Measurements from ENCODE around the gene LSM2. TPM values are rescaled to one million over a fixed set of nuclear protein-coding genes. Genes with fewer than 3 reads are reported as not detected.

LSM2 gene
- total and polyA plus RNA-seq, 12 donors = 17.5 to 52.0 (median 23.0) TPM

GRCh38 chr6:31765559-31765909, 41.2 kb downstream of the LSM2 start:
- TF ChIP-seq CTCF (IDR thresholded peaks at IDR 0.05) = no peak
- H3K27me3 ChIP-seq = no peaks in the 10 kb centered on the region
- intact Hi-C loops (cut with DNase I) = loop anchor here in 4 of 10 donors (5.0 to 10.0 kb wide), 3 partner anchors 38 to 83 kb away; partner anchors contain the start of genes DDAH2 (in 3 of the 4) and LY6G5C (in 2 of the 4)
- ATAC-seq = no peak
- no peak overlapping the region for H3K27ac ChIP-seq
- H3K9me3 ChIP-seq = no peaks in the 10 kb centered on the region
- WGBS, 2 donors = 89 to 92% methylated on average over 9 of the region's 9 CpGs
- no peak overlapping the region for H3K4me3 ChIP-seq
- peaks cover 0 to 26% (median 12%) of the 10 kb centered on the region in 9 donors for H3K4me1 ChIP-seq
- H3K36me3 ChIP-seq = peaks cover 0 to 12% (median 0%) of the 10 kb centered on the region in 9 donors
- DNase-seq = no peak

- no peak for TF ChIP-seq CTCF (IDR thresholded peaks at IDR 0.05)
- Histone ChIP-seq H3K27me3 (no peaks in the 10 kb centered on the region), H3K4me1 (peaks cover 0 to 23% (median 12%) of the 10 kb centered on the region in 9 donors), H3K36me3 (peaks cover 0 to 14% (median 0%) of the 10 kb centered on the region in 9 donors), H3K9me3 (no peaks in the 10 kb centered on the region), H3K27ac (no peak overlapping the region), H3K4me3 (no peak overlapping the region)
- no peak for ATAC-seq
- no peak for DNase-seq
- intact Hi-C loops (cut with DNase I) = loop anchor here in 1 of 10 donors (10.0 kb wide), 1 partner anchor 79 kb away; the partner anchor contains the start of gene LY6G5C
- 87 to 93% methylated on average over 4 of the region's 4 CpGs for WGBS, 2 donors
Observed at GRCh38 chr6:31764198-31764597, 42.6 kb downstream of the LSM2 start.

GRCh38 chr6:31763619-31763940, 43.2 kb downstream of the LSM2 start:
- peak in 1 of 2 donors; percentile 34 for DNase-seq
- Histone ChIP-seq H3K36me3 (peaks cover 0 to 17% (median 0%) of the 10 kb centered on the region in 9 donors), H3K9me3 (no peaks in the 10 kb centered on the region), H3K27me3 (no peaks in the 10 kb centered on the region), H3K27ac (peak overlapping the region in 1 of 10 donors; percentile 31), H3K4me1 (peaks cover 0 to 23% (median 12%) of the 10 kb centered on the region in 9 donors), H3K4me3 (no peak overlapping the region)
- ATAC-seq = peak; percentile 47 to 80 (median 66)
- intact Hi-C loops (cut with DNase I) = loop anchor here in 1 of 10 donors (10.0 kb wide), 1 partner anchor 79 kb away; the partner anchor contains the start of gene LY6G5C
- peak in 1 of 9 donors; percentile 11 for TF ChIP-seq CTCF (IDR thresholded peaks at IDR 0.05)
- 4 to 10% methylated on average over 1 of the region's 1 CpG for WGBS, 2 donors

- TF ChIP-seq CTCF (IDR thresholded peaks at IDR 0.05) = no peak
- ATAC-seq = peak in 4 of 8 donors; percentile 8 to 21 (median 12)
- peaks cover 0 to 23% (median 7%) of the 10 kb centered on the region in 9 donors for H3K4me1 ChIP-seq
- intact Hi-C loops (cut with DNase I) = loop anchor here in 1 of 10 donors (10.0 kb wide), 1 partner anchor 78 kb away; the partner anchor contains the start of gene LY6G5C
- H3K36me3 ChIP-seq = peaks cover 0 to 17% (median 0%) of the 10 kb centered on the region in 9 donors
- 70 to 71% methylated on average over 8 of the region's 8 CpGs for WGBS, 2 donors
- no peaks in the 10 kb centered on the region for H3K9me3 ChIP-seq
- no peaks in the 10 kb centered on the region for H3K27me3 ChIP-seq
- H3K4me3 ChIP-seq = no peak overlapping the region
- peak overlapping the region in 3 of 10 donors; percentile 15 to 33 (median 31) for H3K27ac ChIP-seq
- DNase-seq = no peak
Observed at GRCh38 chr6:31762878-31763618, 43.7 kb downstream of the LSM2 start.

Measured in heart right ventricle (tissue), 16 donors.